GM18861 (cell line): ENCODE results near the gene IL21.

Source experiments
- ATAC-seq: cut with Tn5 transposase; IDR thresholded peaks from one replicate; pipeline ENCODE4 v1.9.1; 2021; ENCODE audit not compliant: unreplicated experiment

IL21 gene

GRCh38 chr4:122635205-122635604, 14.3 kb upstream of the IL21 start:
- no peak for ATAC-seq

GRCh38 chr4:122633211-122633610, 12.3 kb upstream of the IL21 start:
- no peak for ATAC-seq

- ATAC-seq, result peak; percentile 74
Observed at GRCh38 chr4:122632396-122633143, 11.7 kb upstream of the IL21 start.

- no peak for ATAC-seq
Observed at GRCh38 chr4:122625156-122625555, 4.3 kb upstream of the IL21 start.

- ATAC-seq, result no peak
Observed at GRCh38 chr4:122624205-122624604, 3.3 kb upstream of the IL21 start.

GRCh38 chr4:122623637-122624166, 2.8 kb upstream of the IL21 start:
- ATAC-seq, result no peak

- no peak for ATAC-seq
Observed at GRCh38 chr4:122622400-122622799, 1.5 kb upstream of the IL21 start.

GRCh38 chr4:122619611-122620010, 1.3 kb downstream of the IL21 start:
- no peak for ATAC-seq

GRCh38 chr4:122617597-122618593, 3.0 kb downstream of the IL21 start:
- ATAC-seq, result no peak

GRCh38 chr4:122616915-122617596, 3.8 kb downstream of the IL21 start:
- no peak for ATAC-seq

GRCh38 chr4:122614621-122615020, 6.2 kb downstream of the IL21 start:
- ATAC-seq, result no peak

GRCh38 chr4:122612540-122612939, 8.3 kb downstream of the IL21 start:
- no peak for ATAC-seq

- ATAC-seq, result no peak
Observed at GRCh38 chr4:122606364-122607043, 14.4 kb downstream of the IL21 start.

GRCh38 chr4:122604146-122604545, 16.7 kb downstream of the IL21 start:
- ATAC-seq, result no peak

- ATAC-seq, result no peak
Observed at GRCh38 chr4:122603156-122603574, 17.7 kb downstream of the IL21 start.

- peak; percentile 60 for ATAC-seq
Observed at GRCh38 chr4:122602277-122603142, 18.4 kb downstream of the IL21 start.

- no peak for ATAC-seq
Observed at GRCh38 chr4:122591196-122591595, 29.7 kb downstream of the IL21 start.

- peak; percentile 42 for ATAC-seq
Observed at GRCh38 chr4:122588453-122589238, 32.2 kb downstream of the IL21 start.

- ATAC-seq, result no peak
Observed at GRCh38 chr4:122584519-122584918, 36.3 kb downstream of the IL21 start.
